Measurements from ENCODE around the gene MAP3K5.

MAP3K5 gene

GRCh38 chr6:136571065-136571464, 221.2 kb downstream of the MAP3K5 start:
- DNase-seq (ENCODE audit: low read depth, low spot score): no peak

GRCh38 chr6:136568129-136568528, 224.1 kb downstream of the MAP3K5 start:
- no peak for DNase-seq (ENCODE audit: low read depth, low spot score)

- no peak for DNase-seq (ENCODE audit: low read depth, low spot score)
Observed at GRCh38 chr6:136567688-136568087, 224.6 kb downstream of the MAP3K5 start.

GRCh38 chr6:136566851-136567250, 225.4 kb downstream of the MAP3K5 start:
- no peak for DNase-seq (ENCODE audit: low read depth, low spot score)

GRCh38 chr6:136566007-136566487, 226.2 kb downstream of the MAP3K5 start:
- DNase-seq (ENCODE audit: low read depth, low spot score): no peak

- no peak for DNase-seq (ENCODE audit: low read depth, low spot score)
Observed at GRCh38 chr6:136564180-136564579, 228.1 kb downstream of the MAP3K5 start.

- no peak for DNase-seq (ENCODE audit: low read depth, low spot score)
Observed at GRCh38 chr6:136563386-136564152, 228.7 kb downstream of the MAP3K5 start.

- DNase-seq (ENCODE audit: low read depth, low spot score): no peak
Observed at GRCh38 chr6:136562211-136562610, 230.1 kb downstream of the MAP3K5 start.

- no peak for DNase-seq (ENCODE audit: low read depth, low spot score)
Observed at GRCh38 chr6:136553166-136553787, 239.0 kb downstream of the MAP3K5 start.

GRCh38 chr6:136552054-136552453, 240.2 kb downstream of the MAP3K5 start:
- DNase-seq (ENCODE audit: low read depth, low spot score): no peak

- no peak for DNase-seq (ENCODE audit: low read depth, low spot score)
Observed at GRCh38 chr6:136551103-136551502, 241.2 kb downstream of the MAP3K5 start.

GRCh38 chr6:136550330-136551071, 241.8 kb downstream of the MAP3K5 start, which contains the start of gene MAP7:
Gene MAP7, minus strand, starts transcription at chr6:136550422. Its CDS starts 14 bp downstream, at chr6:136550408.
- DNase-seq (ENCODE audit: low read depth, low spot score): peak; percentile 71

GRCh38 chr6:136550045-136550329, 242.3 kb downstream of the MAP3K5 start:
- DNase-seq (ENCODE audit: low read depth, low spot score): no peak

- DNase-seq (ENCODE audit: low read depth, low spot score): no peak
Observed at GRCh38 chr6:136549300-136550044, 242.8 kb downstream of the MAP3K5 start.

GRCh38 chr6:136548582-136549299, 243.5 kb downstream of the MAP3K5 start:
- no peak for DNase-seq (ENCODE audit: low read depth, low spot score)

- DNase-seq (ENCODE audit: low read depth, low spot score): no peak
Observed at GRCh38 chr6:136547871-136548270, 244.4 kb downstream of the MAP3K5 start.

- no peak for DNase-seq (ENCODE audit: low read depth, low spot score)
Observed at GRCh38 chr6:136547336-136547735, 244.9 kb downstream of the MAP3K5 start.

GRCh38 chr6:136546331-136546730, 245.9 kb downstream of the MAP3K5 start:
- no peak for DNase-seq (ENCODE audit: low read depth, low spot score)

- DNase-seq (ENCODE audit: low read depth, low spot score): no peak
Observed at GRCh38 chr6:136544326-136544725, 248.0 kb downstream of the MAP3K5 start.

GRCh38 chr6:136541395-136541794, 250.9 kb downstream of the MAP3K5 start:
- no peak for DNase-seq (ENCODE audit: low read depth, low spot score)

- DNase-seq (ENCODE audit: low read depth, low spot score): no peak
Observed at GRCh38 chr6:136539967-136540652, 252.2 kb downstream of the MAP3K5 start.
